CD14-positive monocyte (primary cell): ENCODE data around the gene CCL28. TPM values are rescaled to one million over a fixed set of nuclear protein-coding genes. Genes with fewer than 3 reads are reported as not detected.
"Not testable (repeated sequence)": the region's sequence is repeated elsewhere in the genome, so short reads cannot be mapped to it uniquely, and the experiment has no call there.

Source experiments
- DNase-seq, 3 donors: peaks; one replicate each; pipeline ENCODE4 v3.0.0-alpha.2; 2011 to 2022
- H2AFZ ChIP-seq: 2 replicates; pipeline ENCODE4 v1.6.0; 2012; ENCODE audit warnings: mild to moderate bottlenecking, low read depth, low read length, inconsistent platforms; ENCODE audit not compliant: insufficient read depth, poor library complexity, severe bottlenecking
- H3K27ac ChIP-seq, 2 donors: 1 replicate in 1 of 2; 2 replicates in 1 of 2; pipeline ENCODE4 v1.5.1; 2012 to 2013; ENCODE audit warnings: low read length in 2 of 2, control low read depth in 1 of 2, inconsistent platforms in 1 of 2, low read depth in 1 of 2, mild to moderate bottlenecking in 1 of 2
- H3K27me3 ChIP-seq, 2 donors: one replicate each; pipeline versions ENCODE4 v1.6.0 to v1.6.1; 2011 to 2013; ENCODE audit warnings: low read length in 2 of 2; ENCODE audit not compliant: control insufficient read depth in 2 of 2, insufficient read depth in 2 of 2
- H3K36me3 ChIP-seq, 2 donors: replicated peaks in 1 of 2; 1 replicate in 1 of 2; 2 replicates in 1 of 2; pipeline versions ENCODE4 v1.5.1 to v1.6.1; 2012 to 2013; ENCODE audit warnings: low read length in 2 of 2, control low read depth in 1 of 2, inconsistent platforms in 1 of 2, mild to moderate bottlenecking in 1 of 2; ENCODE audit not compliant: insufficient read depth in 2 of 2, control insufficient read depth in 1 of 2
- H3K4me1 ChIP-seq, 2 donors: 1 replicate in 1 of 2; 2 replicates in 1 of 2; pipeline versions ENCODE4 v1.5.1 to v1.6.1; 2012 to 2013; ENCODE audit warnings: low read length in 2 of 2, control low read depth in 1 of 2, inconsistent platforms in 1 of 2, mild to moderate bottlenecking in 1 of 2, moderate library complexity in 1 of 2; ENCODE audit not compliant: insufficient read depth in 2 of 2, control insufficient read depth in 1 of 2
- H3K4me2 ChIP-seq: replicated peaks from 2 replicates; pipeline ENCODE3; 2012; ENCODE audit warnings: low read length, moderate library complexity, mild to moderate bottlenecking; ENCODE audit not compliant: poor library complexity, severe bottlenecking; ENCODE audit errors: extremely low read depth
- H3K4me3 ChIP-seq, 3 experiments: fragments of 200-600 bp in 1 of 3; sonication (generic) in 1 of 3; replicated peaks in 1 of 3; 1 replicate in 2 of 3; 2 replicates in 1 of 3; pipeline ENCODE4 v1.5.1; 2011 to 2013; ENCODE audit warnings: low read length in 3 of 3, mild to moderate bottlenecking in 3 of 3, control low read depth in 2 of 3, low read depth in 2 of 3, inconsistent platforms in 1 of 3, moderate library complexity in 1 of 3
- H3K79me2 ChIP-seq: 2 replicates; pipeline ENCODE4 v1.6.0; 2012; ENCODE audit warnings: mild to moderate bottlenecking, control low read depth, inconsistent platforms, low read length, moderate library complexity; ENCODE audit not compliant: insufficient read depth
- H3K9ac ChIP-seq: 2 replicates; pipeline ENCODE4 v1.6.0; 2017; ENCODE audit warnings: low read length, mild to moderate bottlenecking; ENCODE audit not compliant: insufficient read depth, poor library complexity, severe bottlenecking
- H3K9me3 ChIP-seq, 2 donors: replicated peaks in 1 of 2; 1 replicate in 1 of 2; 2 replicates in 1 of 2; pipeline versions ENCODE4 v1.5.1 to v1.6.1; 2012 to 2013; ENCODE audit warnings: low read length in 2 of 2, control low read depth in 1 of 2; ENCODE audit not compliant: control insufficient read depth in 1 of 2, insufficient read depth in 1 of 2
- H4K20me1 ChIP-seq: 2 replicates; pipeline ENCODE4 v1.6.0; 2012; ENCODE audit warnings: mild to moderate bottlenecking, low read length, control low read depth, moderate library complexity; ENCODE audit not compliant: insufficient read depth
- H3K27ac Mint-ChIP-seq, 7 donors: one replicate each; pipeline ENCODE4 v1.8.0; 2020; ENCODE audit warnings: mild to moderate bottlenecking in 7 of 7, mixed read lengths in 7 of 7, moderate library complexity in 6 of 7, inconsistent platforms in 2 of 7
- H3K27me3 Mint-ChIP-seq, 3 donors: one replicate each; pipeline ENCODE4 v1.8.0; 2021 to 2022; ENCODE audit warnings: low read depth in 3 of 3, mild to moderate bottlenecking in 3 of 3, mixed read lengths in 3 of 3, moderate library complexity in 3 of 3, inconsistent platforms in 1 of 3
- H3K36me3 Mint-ChIP-seq, 2 donors: one replicate each; pipeline ENCODE4 v1.8.0; 2020; ENCODE audit warnings: mixed read lengths in 2 of 2, inconsistent platforms in 1 of 2, mild to moderate bottlenecking in 1 of 2
- H3K4me1 Mint-ChIP-seq: one replicate; pipeline ENCODE4 v1.8.0; 2020; ENCODE audit warnings: mild to moderate bottlenecking, mixed read lengths
- H3K4me3 Mint-ChIP-seq, 2 donors: one replicate each; pipeline ENCODE4 v1.8.0; 2020; ENCODE audit warnings: mild to moderate bottlenecking in 2 of 2, mixed read lengths in 2 of 2, moderate library complexity in 1 of 2
- H3K9me3 Mint-ChIP-seq, 7 donors: one replicate each; pipeline ENCODE4 v1.8.0; 2020 to 2022; ENCODE audit warnings: mixed read lengths in 7 of 7, mild to moderate bottlenecking in 6 of 7, moderate library complexity in 6 of 7, inconsistent platforms in 2 of 7
- CTCF ChIP-seq: fragments of 200-600 bp; IDR thresholded peaks from one replicate; pipeline ENCODE4 v1.8.0; 2022; ENCODE audit warnings: antibody characterized with exemption, mild to moderate bottlenecking
- WGBS: methylation state at CpG from one replicate; pipeline ENCODE4 v1.1.5; 2013; ENCODE audit warnings: missing lambda C conversion rate; ENCODE audit not compliant: insufficient coverage; 5-methylcytosine and 5-hydroxymethylcytosine counted together
- intact Hi-C, 2 donors: fragments of 100-400 bp; cut with micrococcal nuclease; formaldehyde crosslinking; loops; one replicate each; pipeline versions ENCODE4 v1.15.0 to v1.15.1; 2023
- polyA plus RNA-seq, 3 donors: library from polyadenylated mRNA; depleted of rRNA in 1 of 3; unstranded in 2 of 3; stranded (reverse) in 1 of 3; fragments of 300-500 nt in 2 of 3; fragments of >200 nt in 1 of 3; fragmentation: Illumina TruSeq in 2 of 3; gene quantifications; 1 replicate in 2 of 3; 2 replicates in 1 of 3; pipeline ENCODE4 v1.2.3, GENCODE V29; 2012 to 2021

CCL28 gene
- polyA plus RNA-seq, 3 donors = 0.10 to 0.51 (median 0.32) TPM

- Mint-ChIP-seq H3K36me3 (no peaks in the 10 kb centered on the region), H3K4me3 (no peak overlapping the region), H3K4me1 (no peaks in the 10 kb centered on the region), H3K27ac (no peak overlapping the region), H3K9me3 (peaks cover 0 to 12% (median 9%) of the 10 kb centered on the region in 7 donors), H3K27me3 (peaks cover 2 to 6% (median 3%) of the 10 kb centered on the region in 3 donors)
- no peaks in the 10 kb centered on the region for H3K27me3 ChIP-seq
- H4K20me1 ChIP-seq = no peaks in the 10 kb centered on the region
- TF ChIP-seq CTCF = no peak
- H3K36me3 ChIP-seq = no peaks in the 10 kb centered on the region
- no peaks in the 10 kb centered on the region for H3K9me3 ChIP-seq
- H3K4me1 ChIP-seq = no peaks in the 10 kb centered on the region
- H3K79me2 ChIP-seq = no peaks in the 10 kb centered on the region
- WGBS = no CpG with 5 or more reads among the region's 3 CpGs
- no peak overlapping the region for H3K4me2 ChIP-seq
- intact Hi-C loops = no loop called here
- no peak overlapping the region for H3K27ac ChIP-seq
- no peak overlapping the region for H3K4me3 ChIP-seq
- H2AFZ ChIP-seq = no peak overlapping the region
- no peak for DNase-seq
- no peak overlapping the region for H3K9ac ChIP-seq
These were observed 44.1 kb downstream of the CCL28 start for GRCh38 chr5:43367909-43368669.

- H3K27me3 ChIP-seq = no peaks in the 10 kb centered on the region
- H3K36me3 ChIP-seq = no peaks in the 10 kb centered on the region
- no peak overlapping the region for H3K4me3 Mint-ChIP-seq
- DNase-seq = no peak
- no peak overlapping the region for H3K27ac Mint-ChIP-seq
- H3K4me1 ChIP-seq = no peaks in the 10 kb centered on the region
- H4K20me1 ChIP-seq = no peaks in the 10 kb centered on the region
- WGBS = no CpG with 5 or more reads among the region's 3 CpGs
- no peak overlapping the region for H2AFZ ChIP-seq
- H3K4me1 Mint-ChIP-seq = no peaks in the 10 kb centered on the region
- H3K4me3 ChIP-seq = no peak overlapping the region
- peaks cover 0 to 12% (median 9%) of the 10 kb centered on the region in 7 donors for H3K9me3 Mint-ChIP-seq
- H3K36me3 Mint-ChIP-seq = no peaks in the 10 kb centered on the region
- no peak for TF ChIP-seq CTCF
- peaks cover 2 to 5% (median 3%) of the 10 kb centered on the region in 3 donors for H3K27me3 Mint-ChIP-seq
- no peaks in the 10 kb centered on the region for H3K79me2 ChIP-seq
- H3K4me2 ChIP-seq = no peak overlapping the region
- no peak overlapping the region for H3K9ac ChIP-seq
- H3K27ac ChIP-seq = no peak overlapping the region
- intact Hi-C loops = no loop called here
- H3K9me3 ChIP-seq = no peaks in the 10 kb centered on the region
These were observed 44.7 kb downstream of the CCL28 start for GRCh38 chr5:43367453-43367852.

GRCh38 chr5:43366680-43367246, 45.4 kb downstream of the CCL28 start:
- 100% methylated on average over 1 of the region's 4 CpGs for whole genome bisulfite sequencing
- peaks cover 0 to 12% (median 9%) of the 10 kb centered on the region in 7 donors for H3K9me3 Mint-ChIP-seq
- intact Hi-C loops, H3K27me3 ChIP-seq, H3K36me3 Mint-ChIP-seq, H3K9ac ChIP-seq, H3K4me2 ChIP-seq, H3K27me3 Mint-ChIP-seq, H3K4me1 ChIP-seq, H3K4me1 Mint-ChIP-seq, H3K4me3 Mint-ChIP-seq, H3K9me3 ChIP-seq, H4K20me1 ChIP-seq, DNase-seq, H3K27ac Mint-ChIP-seq, H3K36me3 ChIP-seq, H2AFZ ChIP-seq, H3K27ac ChIP-seq, H3K79me2 ChIP-seq, H3K4me3 ChIP-seq: not testable (repeated sequence)
